Measurements from ENCODE around the gene PRKCH. TPM values are rescaled to one million over a fixed set of nuclear protein-coding genes. Genes with fewer than 3 reads are reported as not detected.
A peak's percentile ranks its signal among the peaks of the same experiment; 100 is the strongest.

The PRKCH gene
- total and polyA plus RNA-seq, 2 of the 13 experiments (the other 11 are each of a cell fraction or from before 2014, with no cell fraction given) = 0.48 to 1.3 TPM

GRCh38 chr14:61322011-61322798, 826 bp downstream of the PRKCH start:
- Histone ChIP-seq H4K20me1 (ENCODE audit: insufficient read depth, low read length) (no peaks in the 10 kb centered on the region), H3K36me3 (replicated peaks in 1 of 2; ENCODE audit: control insufficient read depth in 1 of 2, insufficient read depth in 2 of 2, low read length in 2 of 2) (no peaks in the 10 kb centered on the region), H3K4me2 (ENCODE audit: low read depth, low read length) (peak overlapping the region; percentile 71), H3K9me3 (ENCODE audit: low read length) (no peaks in the 10 kb centered on the region), H3K4me1 (ENCODE audit: insufficient read depth, low read length) (no peaks in the 10 kb centered on the region), H2AFZ (ENCODE audit: low read length) (no peak overlapping the region), H3K4me3 (replicated peaks in 1 of 3; ENCODE audit: insufficient read depth in 1 of 3, low read depth in 2 of 3, low read length in 3 of 3) (peak overlapping the region; percentile 40 to 69 (median 50); a peak in 4 of 6 replicates), H3K27ac (ENCODE audit: extremely low read length, insufficient read depth, low read length) (no peak overlapping the region), H3K9ac (ENCODE audit: insufficient read depth, low read depth, low read length) (no peak overlapping the region), H3K27me3 (ENCODE audit: control insufficient read depth in 1 of 2, insufficient read depth in 2 of 2, low read length in 2 of 2) (peaks cover 0 to 17% of the 10 kb centered on the region in 2 experiments; a peak in 2 of 5 replicates), H3K79me2 (ENCODE audit: insufficient read depth, low read length) (no peaks in the 10 kb centered on the region)
- TF ChIP-seq ZNF788 (CRISPR knock-in tag; IDR thresholded peaks at IDR 0.05; ENCODE audit: borderline replicate concordance) (no peak), KAT7 (CRISPR knock-in tag; IDR thresholded peaks at IDR 0.05; ENCODE audit: borderline replicate concordance) (no peak), SRY (CRISPR knock-in tag; IDR thresholded peaks at IDR 0.05) (no peak), ZSCAN20 (CRISPR knock-in tag; IDR thresholded peaks at IDR 0.05; ENCODE audit: borderline replicate concordance) (no peak), UBTF (CRISPR knock-in tag; IDR thresholded peaks at IDR 0.05) (no peak), ZNF777 (CRISPR knock-in tag; IDR thresholded peaks at IDR 0.05) (peak; percentile 23; the same call in 1 of the 2 replicates), ZNF292 (CRISPR knock-in tag; IDR thresholded peaks at IDR 0.05; ENCODE audit: borderline replicate concordance, low read depth) (no peak), MTERF4 (CRISPR knock-in tag; IDR thresholded peaks at IDR 0.05) (no peak), THAP7 (CRISPR knock-in tag; IDR thresholded peaks at IDR 0.05) (no peak), RARG (CRISPR knock-in tag; IDR thresholded peaks at IDR 0.05; ENCODE audit: low read depth) (no peak), ZSCAN22 (CRISPR knock-in tag; IDR thresholded peaks at IDR 0.05) (no peak), FOXO4 (CRISPR knock-in tag; conservative IDR thresholded peaks at IDR 0.05) (0 out of 2 replicates have a peak, but pooled peaks have one; percentile 29), CAMTA2 (CRISPR knock-in tag; IDR thresholded peaks at IDR 0.05; ENCODE audit: borderline replicate concordance) (no peak), ZNF274 (CRISPR knock-in tag; IDR thresholded peaks at IDR 0.05) (0 out of 2 replicates have a peak, but pooled peaks have one; percentile 8), ZNF740 (CRISPR knock-in tag; IDR thresholded peaks at IDR 0.05) (no peak), ARID2 (CRISPR knock-in tag; IDR thresholded peaks at IDR 0.05; ENCODE audit: borderline replicate concordance) (no peak)
- ChIA-PET CTCF (ENCODE audit: low intra/inter-chr PET ratio, low total read pairs) (no interaction called here), POLR2A (no interaction called here)
- no peak; the same call in 2 of the 3 replicates for ATAC-seq
- no peak for FAIRE-seq
- no TSS peak for BruUV-seq (replicated peaks)
- intact Hi-C loops (cut with micrococcal nuclease; ENCODE audit: unreplicated experiment) = no loop called here
- 30% methylated on average over 33 of the region's 63 CpGs for WGBS (ENCODE audit: low lambda C conversion rate)
- no peak for DNase-seq (ENCODE audit: low spot score)
- in situ Hi-C loops (cut with HindIII; ENCODE audit: extremely low pct_ligation_motif_present, low pct_unique_long_range_greater_than_20kb) = no loop called here
